ENCODE results near the gene TEKT2.

TEKT2 gene

DNA sequence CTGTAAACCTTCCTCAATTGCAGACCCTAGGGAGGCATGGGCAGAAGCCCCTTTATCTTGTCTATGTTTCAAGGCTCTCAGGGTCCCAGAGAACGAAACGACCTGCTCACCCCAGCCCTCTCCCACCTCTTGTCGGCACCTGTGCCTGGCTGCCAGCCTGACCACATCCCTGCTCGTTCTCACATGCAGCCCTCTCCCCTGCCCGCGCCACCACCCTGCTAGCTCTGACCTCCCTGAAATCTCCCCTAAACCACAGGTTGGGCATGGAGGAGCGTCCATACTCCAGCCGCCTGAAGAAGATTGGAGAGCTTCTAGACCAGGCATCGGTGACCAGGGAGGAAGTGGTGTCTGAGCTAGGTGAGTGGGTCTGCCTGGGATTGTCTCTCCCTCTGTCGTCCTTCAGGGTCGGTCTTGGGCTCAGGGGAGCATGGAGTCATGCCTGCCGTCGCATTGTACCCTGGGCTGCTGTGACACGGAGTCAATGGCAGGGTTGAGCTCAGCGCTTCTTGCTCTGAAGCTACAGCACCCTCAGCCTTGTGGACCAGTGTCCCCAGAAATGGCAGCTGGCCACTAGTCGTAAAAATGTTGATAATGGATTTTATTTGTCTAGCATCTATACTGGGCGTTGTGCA lies 8.4 kb downstream of the TEKT2 start:
- no peak for DNase-seq (ENCODE audit: low spot score)
- TF ChIP-seq, protein P1, sequence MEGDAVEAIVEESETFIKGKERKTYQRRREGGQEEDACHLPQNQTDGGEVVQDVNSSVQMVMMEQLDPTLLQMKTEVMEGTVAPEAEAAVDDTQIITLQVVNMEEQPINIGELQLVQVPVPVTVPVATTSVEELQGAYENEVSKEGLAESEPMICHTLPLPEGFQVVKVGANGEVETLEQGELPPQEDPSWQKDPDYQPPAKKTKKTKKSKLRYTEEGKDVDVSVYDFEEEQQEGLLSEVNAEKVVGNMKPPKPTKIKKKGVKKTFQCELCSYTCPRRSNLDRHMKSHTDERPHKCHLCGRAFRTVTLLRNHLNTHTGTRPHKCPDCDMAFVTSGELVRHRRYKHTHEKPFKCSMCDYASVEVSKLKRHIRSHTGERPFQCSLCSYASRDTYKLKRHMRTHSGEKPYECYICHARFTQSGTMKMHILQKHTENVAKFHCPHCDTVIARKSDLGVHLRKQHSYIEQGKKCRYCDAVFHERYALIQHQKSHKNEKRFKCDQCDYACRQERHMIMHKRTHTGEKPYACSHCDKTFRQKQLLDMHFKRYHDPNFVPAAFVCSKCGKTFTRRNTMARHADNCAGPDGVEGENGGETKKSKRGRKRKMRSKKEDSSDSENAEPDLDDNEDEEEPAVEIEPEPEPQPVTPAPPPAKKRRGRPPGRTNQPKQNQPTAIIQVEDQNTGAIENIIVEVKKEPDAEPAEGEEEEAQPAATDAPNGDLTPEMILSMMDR (IDR thresholded peaks at IDR 0.05; ENCODE audit: extremely low read depth, missing control alignments): no peak

DNA sequence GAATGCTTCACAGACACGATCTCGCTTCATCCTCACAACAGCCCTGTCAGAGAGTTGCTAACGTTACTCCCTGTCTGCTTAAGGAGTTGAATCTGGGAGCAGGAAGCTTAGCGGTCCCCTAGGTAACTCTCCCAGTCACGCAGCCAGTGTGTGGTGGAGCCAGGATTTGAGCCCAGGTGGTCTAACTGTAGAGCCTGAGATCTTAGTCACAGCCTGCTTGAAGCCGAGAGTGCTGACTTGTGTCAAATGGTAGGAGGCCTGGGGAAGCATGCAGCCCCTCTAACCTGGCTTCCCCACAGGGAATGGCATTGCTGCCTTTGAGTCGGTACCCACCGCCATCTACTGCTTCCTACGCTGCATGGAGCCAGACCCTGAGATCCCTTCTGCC lies 8.9 kb downstream of the TEKT2 start:
- TF ChIP-seq, protein P1 (IDR thresholded peaks at IDR 0.05; ENCODE audit: extremely low read depth, missing control alignments): no peak
- no peak for DNase-seq (ENCODE audit: low spot score)

DNA sequence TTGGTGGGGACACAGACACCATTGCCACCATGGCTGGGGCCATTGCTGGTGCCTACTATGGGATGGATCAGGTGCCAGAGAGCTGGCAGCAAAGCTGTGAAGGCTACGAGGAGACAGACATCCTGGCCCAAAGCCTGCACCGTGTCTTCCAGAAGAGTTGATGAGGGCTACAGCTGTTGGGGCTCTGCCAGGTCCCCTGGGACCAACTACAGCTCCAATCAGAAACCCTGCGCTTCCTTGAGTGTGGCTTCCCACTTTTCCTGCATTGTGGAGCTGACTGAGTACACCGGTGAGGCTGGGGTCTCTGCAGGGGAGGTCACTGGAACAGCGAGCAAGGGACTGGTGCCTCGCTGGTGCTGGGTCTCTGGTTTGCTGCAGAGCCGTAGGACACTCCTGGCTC lies 9.3 kb downstream of the TEKT2 start:
- no peak for DNase-seq (ENCODE audit: low spot score)
- TF ChIP-seq, protein P1 (IDR thresholded peaks at IDR 0.05; ENCODE audit: extremely low read depth, missing control alignments): no peak

DNA sequence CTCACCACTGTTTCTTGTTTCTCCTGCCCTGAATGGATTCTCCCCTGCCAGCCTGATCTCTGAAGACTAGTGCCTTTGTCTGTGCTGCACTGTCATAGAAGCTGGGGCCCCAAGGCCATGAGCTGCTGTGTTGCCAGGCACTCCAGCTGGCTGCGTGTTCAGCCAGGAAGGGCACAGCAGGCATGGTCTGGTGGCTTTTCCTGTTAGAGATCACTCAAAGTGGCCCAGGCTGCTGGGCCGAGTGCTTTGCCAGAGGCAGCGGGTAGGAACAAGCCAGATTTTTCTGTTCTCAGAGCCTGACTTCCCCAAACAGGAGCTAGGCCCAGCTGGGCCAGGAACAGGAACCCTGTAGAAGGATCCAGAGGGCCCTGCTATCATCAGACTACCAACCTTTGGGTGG lies 10.0 kb downstream of the TEKT2 start:
- no peak for DNase-seq (ENCODE audit: low spot score)
- TF ChIP-seq, protein P1 (IDR thresholded peaks at IDR 0.05; ENCODE audit: extremely low read depth, missing control alignments): no peak

DNA sequence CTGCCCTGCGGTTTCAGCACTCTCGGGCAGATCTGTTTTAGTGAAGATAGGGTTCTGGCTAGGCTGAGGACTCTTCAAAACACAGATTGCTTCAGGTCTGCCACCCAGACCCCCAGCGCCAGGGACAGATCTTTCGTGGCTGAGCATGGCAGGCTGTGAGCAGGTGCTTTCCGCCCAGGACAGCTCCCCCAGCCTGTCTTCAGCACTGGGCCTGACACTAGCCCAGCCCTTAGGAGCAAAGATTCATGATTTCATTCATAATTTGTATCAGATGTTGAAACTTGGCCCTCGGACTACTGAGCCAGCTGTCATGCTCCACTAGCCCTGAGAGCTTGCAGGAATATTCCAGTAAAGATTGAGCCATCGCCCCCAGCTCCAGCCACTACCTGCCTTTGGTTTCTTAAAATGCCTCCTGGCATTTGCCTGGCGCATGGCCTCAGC lies 10.7 kb downstream of the TEKT2 start:
- DNase-seq (ENCODE audit: low spot score): no peak
- TF ChIP-seq, protein P1 (IDR thresholded peaks at IDR 0.05; ENCODE audit: extremely low read depth, missing control alignments): no peak

DNA sequence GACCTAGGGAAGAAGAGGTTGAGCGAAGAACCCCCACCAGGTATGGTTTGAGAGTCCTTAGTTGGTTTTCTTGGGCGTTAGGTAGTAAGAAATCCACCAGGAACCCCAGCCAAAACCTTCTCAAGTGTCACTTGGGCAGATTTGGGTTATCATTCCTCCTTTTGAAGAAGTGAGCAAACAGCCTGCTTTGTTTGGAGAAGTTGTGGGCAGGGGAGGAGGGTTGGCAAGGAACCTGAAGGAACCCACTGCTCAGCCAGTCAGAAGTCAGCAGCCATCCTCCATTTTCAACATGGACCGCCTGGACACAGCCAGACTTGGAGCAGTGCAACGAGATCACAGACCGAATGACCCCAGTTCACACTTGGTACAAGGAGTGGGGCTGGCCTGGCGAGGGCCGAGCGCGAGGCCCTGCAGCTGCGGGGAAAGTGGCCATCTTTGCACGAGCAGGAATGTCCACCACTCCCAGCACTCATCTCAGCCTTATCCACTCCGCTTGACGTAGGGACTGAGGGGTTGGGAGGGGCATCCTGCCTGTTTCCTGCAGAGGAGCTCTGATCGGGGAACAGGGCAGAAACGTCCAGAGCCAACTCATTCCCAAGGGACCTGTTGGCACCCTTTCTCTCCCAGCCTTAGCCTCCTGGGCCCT lies 12.0 kb downstream of the TEKT2 start:
- TF ChIP-seq, protein P1 (IDR thresholded peaks at IDR 0.05; ENCODE audit: extremely low read depth, missing control alignments): no peak
- no peak for DNase-seq (ENCODE audit: low spot score)

DNA sequence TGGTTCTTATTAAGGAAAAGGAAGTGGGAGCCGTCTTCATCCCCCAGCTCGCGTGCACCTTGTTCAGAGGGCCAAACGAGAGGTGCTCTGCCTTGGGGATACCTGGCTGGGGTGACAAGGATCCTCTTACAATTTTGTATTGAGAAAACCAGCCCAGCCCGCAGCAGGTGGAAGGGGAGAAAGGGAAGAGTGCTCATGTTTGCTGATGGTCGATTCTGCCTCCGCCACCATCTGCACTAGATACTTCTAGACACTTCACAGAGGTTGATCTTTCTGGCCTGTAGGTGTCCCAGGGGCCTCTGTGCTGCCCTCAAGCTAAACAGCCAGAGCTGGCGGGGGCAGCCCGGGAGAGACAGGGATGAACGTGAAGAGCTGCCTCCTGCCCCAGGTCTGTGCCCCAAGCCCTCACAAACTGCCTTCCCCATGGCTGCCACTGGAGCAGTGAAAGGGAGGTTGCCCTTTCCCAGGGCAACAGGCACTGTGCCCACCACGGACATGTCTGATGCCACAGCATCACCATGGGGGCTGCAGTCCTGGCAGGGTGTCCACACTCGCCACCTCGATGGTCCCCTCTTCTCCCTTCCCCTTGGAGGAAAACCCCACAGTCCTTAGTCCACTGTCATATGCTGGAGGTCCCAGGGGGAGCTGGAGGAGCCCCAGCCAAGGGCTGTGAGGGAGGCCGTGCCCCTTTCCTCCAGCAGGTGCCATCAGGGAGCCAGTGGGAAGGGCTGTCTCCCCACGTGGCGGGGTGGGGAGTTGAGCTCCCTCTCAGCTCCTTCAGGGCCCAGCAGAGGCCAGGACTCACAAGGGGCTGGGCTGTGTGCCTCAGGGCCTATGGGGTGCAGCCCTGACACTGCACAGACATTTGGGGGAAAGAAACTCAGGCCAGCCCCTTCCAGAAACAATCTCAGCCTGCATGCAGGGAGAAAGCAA lies 12.9 kb downstream of the TEKT2 start:
- TF ChIP-seq, protein P1 (IDR thresholded peaks at IDR 0.05; ENCODE audit: extremely low read depth, missing control alignments): no peak
- DNase-seq (ENCODE audit: low spot score): no peak
